Placental epithelial cell (primary cell): ENCODE data around the gene NELFCD. TPM values are rescaled to one million over a fixed set of nuclear protein-coding genes. Genes with fewer than 3 reads are reported as not detected.

Experiments used
- total RNA-seq: library from RNA; depleted of rRNA; stranded (reverse); fragments of >200 nt; gene quantifications from 2 replicates; pipeline ENCODE4 v1.2.3, GENCODE V29; 2012

Gene NELFCD, protein sequence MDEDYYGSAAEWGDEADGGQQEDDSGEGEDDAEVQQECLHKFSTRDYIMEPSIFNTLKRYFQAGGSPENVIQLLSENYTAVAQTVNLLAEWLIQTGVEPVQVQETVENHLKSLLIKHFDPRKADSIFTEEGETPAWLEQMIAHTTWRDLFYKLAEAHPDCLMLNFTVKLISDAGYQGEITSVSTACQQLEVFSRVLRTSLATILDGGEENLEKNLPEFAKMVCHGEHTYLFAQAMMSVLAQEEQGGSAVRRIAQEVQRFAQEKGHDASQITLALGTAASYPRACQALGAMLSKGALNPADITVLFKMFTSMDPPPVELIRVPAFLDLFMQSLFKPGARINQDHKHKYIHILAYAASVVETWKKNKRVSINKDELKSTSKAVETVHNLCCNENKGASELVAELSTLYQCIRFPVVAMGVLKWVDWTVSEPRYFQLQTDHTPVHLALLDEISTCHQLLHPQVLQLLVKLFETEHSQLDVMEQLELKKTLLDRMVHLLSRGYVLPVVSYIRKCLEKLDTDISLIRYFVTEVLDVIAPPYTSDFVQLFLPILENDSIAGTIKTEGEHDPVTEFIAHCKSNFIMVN
- total RNA-seq = 52.2 and 66.9 TPM in 2 replicates

DNA sequence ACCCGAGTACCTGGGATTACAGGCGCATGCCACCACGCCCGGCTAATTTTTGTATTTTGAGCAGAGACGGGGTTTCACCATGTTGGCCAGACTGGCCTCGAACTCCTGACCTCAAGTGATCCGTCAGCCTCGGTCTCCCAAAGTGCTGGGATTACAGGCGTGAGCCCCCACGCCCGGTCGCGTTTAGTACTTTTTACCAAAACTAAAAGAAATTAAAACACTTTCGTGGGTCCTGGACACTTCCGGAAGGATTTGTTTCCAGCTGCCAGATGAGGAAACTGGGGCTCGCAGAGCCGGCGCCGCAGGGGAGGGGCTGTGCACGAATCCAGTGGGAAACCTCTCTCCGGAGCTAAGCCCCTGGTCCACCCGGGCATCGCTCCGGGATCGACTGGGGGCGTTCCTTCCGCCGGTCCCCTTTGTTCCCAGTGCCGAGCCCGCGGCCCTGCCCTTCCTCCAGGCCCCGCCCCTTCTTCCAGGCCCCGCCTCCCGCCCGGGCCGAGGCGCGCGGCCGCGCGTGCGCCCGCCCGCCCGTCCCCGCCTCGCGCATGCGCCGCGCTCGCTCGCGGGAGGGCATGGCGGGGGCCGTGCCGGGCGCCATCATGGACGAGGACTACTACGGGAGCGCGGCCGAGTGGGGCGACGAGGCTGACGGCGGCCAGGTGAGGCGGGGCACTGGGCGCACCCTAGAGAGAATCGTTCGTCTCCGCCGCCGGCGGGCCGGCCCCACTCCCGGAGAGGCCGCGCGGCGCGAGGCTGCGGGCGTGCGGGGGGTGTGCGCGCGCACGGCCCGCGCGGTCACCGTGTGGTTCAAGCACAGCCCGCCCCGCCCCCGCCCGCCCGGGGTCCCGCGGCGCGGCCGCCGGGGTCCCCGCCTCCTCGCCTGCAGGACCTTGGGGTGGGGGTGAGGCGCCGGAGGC, at the start of gene NELFCD:
Gene NELFCD, plus strand, starts transcription at position 546 of the 917 bp plus-strand sequence. Its CDS starts 54 bp downstream, at position 600.

DNA sequence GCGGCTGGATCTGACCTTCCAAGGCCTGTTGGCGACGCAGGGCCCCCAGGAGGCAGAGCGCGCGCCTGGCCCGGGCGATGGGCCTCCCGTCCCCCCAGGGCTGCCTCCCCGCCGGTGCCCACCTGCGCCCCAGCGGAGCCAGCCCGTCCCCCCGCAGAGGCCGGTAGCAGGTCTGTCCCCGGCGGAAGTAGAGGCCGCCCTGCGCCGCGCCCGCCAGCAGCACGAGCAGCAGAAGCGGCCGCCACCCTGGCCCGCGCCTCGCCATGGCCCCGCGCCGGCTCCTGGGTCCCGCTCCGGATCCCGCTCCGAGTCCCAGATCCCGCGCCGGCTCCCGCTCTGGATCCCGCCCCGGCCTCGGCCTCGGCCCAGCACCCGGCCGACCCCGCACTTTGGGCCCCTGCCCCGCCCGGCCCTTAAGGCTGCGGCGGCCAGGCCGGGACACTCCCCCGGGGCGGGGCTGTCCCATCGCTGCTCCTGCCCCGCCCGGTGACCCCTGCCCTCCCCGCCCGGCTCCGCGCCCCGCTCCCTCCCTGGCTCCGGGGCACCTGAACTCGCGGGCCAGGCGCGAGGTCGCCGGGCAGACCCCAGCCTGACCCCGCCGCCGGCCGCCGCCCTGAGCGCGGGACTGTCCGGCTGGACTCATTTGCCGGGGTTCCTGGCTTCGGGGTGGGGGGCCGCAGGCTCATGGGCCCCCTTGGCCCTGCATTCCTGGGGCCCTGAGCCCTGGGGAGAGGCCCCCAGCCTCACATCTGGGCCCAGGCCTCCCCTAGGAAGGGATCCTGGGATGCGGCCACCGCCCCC, 26.0 kb downstream of the NELFCD start, which contains the start of gene CTSZ:
Gene CTSZ, minus strand, starts transcription at position 391 of the 801 bp plus-strand sequence. Its CDS starts 126 bp downstream, at position 265.

DNA sequence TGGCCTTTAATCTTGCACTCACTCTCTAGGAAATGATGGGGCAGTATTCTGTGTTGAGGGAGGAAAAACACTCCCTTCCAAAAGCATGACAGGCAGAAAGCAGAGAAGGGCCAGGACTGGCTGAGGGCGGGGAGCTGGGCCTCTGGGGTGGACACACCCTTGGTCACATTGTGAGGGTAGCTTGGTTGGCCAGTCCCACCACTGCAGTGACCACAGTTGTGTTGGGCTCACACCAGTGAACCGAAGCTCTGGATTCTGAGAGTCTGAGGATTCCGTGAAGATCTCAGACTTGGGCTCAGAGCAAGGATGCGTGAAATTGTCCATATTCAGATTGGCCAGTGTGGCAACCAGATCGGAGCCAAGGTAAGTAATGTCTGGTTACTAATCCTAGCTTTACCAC, 38.2 kb downstream of the NELFCD start, which contains the start of gene TUBB1:
Gene TUBB1, plus strand, starts transcription at position 213 of the 400 bp plus-strand sequence. Its CDS starts 94 bp downstream, at position 307.

DNA sequence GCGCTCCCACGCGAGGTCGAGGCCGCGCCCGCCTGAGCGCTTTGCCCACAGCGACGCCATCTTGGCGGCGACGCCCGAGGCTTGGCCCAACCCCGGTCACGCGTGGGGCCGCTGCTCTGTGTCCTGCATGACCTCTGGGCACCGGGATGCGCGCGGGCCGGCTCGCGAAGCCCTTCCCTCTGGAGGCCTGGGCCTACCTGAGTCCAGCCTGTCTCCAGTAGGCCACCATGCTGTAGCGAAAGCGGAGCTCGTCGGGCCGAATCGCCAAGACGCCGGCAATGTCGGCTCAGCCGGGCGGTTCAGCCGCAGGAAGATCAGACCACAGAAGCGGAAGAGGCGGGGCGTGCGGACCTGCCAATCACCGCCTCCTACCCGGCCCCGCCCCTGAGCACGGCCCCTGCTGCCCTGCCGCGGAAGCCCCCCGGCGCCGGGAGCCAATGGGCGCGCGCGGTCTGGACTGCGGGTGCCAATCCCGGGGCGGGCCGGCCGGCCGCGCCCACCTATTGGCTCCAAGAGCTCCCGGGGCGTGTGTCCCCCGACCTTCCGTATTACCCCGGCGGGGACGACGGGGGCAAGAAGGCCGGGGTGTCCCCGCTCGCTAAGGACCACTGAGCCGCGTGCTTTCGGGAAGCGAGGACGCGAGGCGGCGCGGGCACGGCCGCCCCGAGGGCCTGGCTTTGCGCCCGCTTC, 51.1 kb downstream of the NELFCD start, which contains the start of gene ATP5F1E:
Gene ATP5F1E, minus strand, starts transcription at position 313 of the 690 bp plus-strand sequence. Its CDS starts 84 bp downstream, at position 229.

DNA sequence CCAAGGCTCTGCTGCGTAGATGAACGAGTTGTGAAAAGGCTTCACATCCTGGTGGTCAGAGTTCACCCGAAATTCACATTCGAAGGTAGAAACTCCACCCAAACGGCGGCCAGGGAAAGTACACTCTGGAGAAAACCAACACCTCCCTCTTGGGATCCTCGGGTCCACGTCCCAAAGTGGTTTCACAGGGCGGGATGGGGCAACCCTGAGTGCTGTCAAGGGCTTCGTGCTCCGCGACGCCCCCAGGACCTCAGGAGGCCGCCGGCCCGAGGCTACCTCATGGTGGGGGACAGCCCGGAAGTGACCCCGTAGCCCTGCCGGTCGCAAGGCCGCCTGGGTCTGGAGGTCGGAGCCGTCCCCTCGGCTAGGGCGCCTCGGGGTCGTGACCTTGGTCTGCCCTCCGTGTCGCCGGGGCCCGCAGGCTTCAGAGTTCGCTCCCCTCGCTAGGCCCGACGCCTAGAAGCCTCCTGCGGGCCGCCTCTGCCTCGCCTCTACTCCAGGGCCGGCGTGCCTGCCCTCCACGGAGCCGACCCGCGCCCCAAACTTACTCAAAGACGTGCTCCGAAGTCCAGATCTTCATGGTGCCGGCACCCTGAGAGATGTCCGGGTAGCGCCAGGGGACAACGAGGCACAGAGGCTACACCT, 61.2 kb downstream of the NELFCD start, which contains the start of gene PRELID3B:
Gene PRELID3B, minus strand, starts transcription at position 636 of the 645 bp plus-strand sequence. Its CDS starts 56 bp downstream, at position 580.

Other genes with a start within 250 kb of the NELFCD start
- 0.87 and 1.2 TPM in 2 replicates for gene GNAS-AS1, start 130.4 kb upstream of the NELFCD start, total RNA-seq
- 764 and 901 TPM in 2 replicates for gene GNAS, start 128.5 kb upstream of the NELFCD start, total RNA-seq
- 65.6 and 79.5 TPM in 2 replicates for gene CTSZ, start 26.0 kb downstream of the NELFCD start, total RNA-seq
- gene TUBB1, start 38.2 kb downstream of the NELFCD start, total RNA-seq = not detected in 2 replicates
- 17.6 and 26.7 TPM in 2 replicates for gene ATP5F1E, start 51.1 kb downstream of the NELFCD start, total RNA-seq
- gene PRELID3B, start 61.5 kb downstream of the NELFCD start, total RNA-seq = 36.9 and 50.6 TPM in 2 replicates
- gene ZNF831, start 182.6 kb downstream of the NELFCD start, total RNA-seq = not detected in 2 replicates